PFSK-1 (cell line): ENCODE results near the gene SCN5A.

Experiments used
- FOXP2 ChIP-seq: optimal IDR thresholded peaks from 2 replicates; pipeline ENCODE3; 2011; ENCODE audit warnings: borderline replicate concordance, control low read depth, inconsistent platforms; ENCODE audit not compliant: insufficient read depth; ENCODE audit errors: extremely low read length, extremely low read depth
- POLR2AphosphoS5 ChIP-seq: IDR thresholded peaks from 2 replicates; pipeline ENCODE4 v1.6.1; 2012; ENCODE audit warnings: low read depth, mild to moderate bottlenecking, control low read depth, low read length, moderate library complexity
- SIN3A ChIP-seq: IDR thresholded peaks from 2 replicates; pipeline ENCODE4 v1.6.1; 2012; ENCODE audit warnings: mild to moderate bottlenecking, low read length, moderate library complexity, borderline replicate concordance; ENCODE audit not compliant: insufficient read depth
- TAF1 ChIP-seq: IDR thresholded peaks from 2 replicates; pipeline ENCODE4 v1.6.1; 2012; ENCODE audit warnings: low read length, control low read depth, borderline replicate concordance; ENCODE audit not compliant: insufficient read depth
- TF ChIP-seq, protein P1 (sequence below), 2 experiments: IDR thresholded peaks; 2 replicates each; pipeline versions ENCODE4 v1.6.1 to v1.8.0; 2011 to 2012; ENCODE audit warnings: low read depth in 2 of 2, low read length in 2 of 2, control low read depth in 1 of 2, inconsistent platforms in 1 of 2, mild to moderate bottlenecking in 1 of 2, moderate library complexity in 1 of 2; ENCODE audit not compliant: insufficient read depth in 1 of 2

The SCN5A gene

DNA sequence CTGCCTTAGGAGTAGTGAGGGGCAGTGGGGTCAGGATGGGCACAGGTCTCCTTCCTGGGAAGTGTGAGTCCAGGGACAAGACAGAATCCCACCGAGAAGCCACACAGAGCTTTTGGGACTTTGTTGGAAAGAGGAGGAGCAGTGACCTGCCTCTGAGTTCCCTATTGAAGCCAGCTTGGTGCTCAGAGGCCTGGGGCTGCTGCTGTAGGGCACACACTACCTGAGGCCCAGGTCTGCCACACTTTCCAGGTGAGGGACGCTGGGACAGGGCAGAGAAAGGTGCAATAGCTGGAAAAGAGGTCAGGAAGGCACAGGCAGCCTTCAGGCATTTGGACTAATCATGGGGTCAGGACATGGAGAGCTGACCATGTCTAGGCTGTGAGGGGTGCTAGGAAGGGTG lies 67.7 kb downstream of the SCN5A start:
- TF ChIP-seq POLR2AphosphoS5 (no peak), SIN3A (no peak), FOXP2 (no peak), TAF1 (no peak)
- TF ChIP-seq, protein P1, sequence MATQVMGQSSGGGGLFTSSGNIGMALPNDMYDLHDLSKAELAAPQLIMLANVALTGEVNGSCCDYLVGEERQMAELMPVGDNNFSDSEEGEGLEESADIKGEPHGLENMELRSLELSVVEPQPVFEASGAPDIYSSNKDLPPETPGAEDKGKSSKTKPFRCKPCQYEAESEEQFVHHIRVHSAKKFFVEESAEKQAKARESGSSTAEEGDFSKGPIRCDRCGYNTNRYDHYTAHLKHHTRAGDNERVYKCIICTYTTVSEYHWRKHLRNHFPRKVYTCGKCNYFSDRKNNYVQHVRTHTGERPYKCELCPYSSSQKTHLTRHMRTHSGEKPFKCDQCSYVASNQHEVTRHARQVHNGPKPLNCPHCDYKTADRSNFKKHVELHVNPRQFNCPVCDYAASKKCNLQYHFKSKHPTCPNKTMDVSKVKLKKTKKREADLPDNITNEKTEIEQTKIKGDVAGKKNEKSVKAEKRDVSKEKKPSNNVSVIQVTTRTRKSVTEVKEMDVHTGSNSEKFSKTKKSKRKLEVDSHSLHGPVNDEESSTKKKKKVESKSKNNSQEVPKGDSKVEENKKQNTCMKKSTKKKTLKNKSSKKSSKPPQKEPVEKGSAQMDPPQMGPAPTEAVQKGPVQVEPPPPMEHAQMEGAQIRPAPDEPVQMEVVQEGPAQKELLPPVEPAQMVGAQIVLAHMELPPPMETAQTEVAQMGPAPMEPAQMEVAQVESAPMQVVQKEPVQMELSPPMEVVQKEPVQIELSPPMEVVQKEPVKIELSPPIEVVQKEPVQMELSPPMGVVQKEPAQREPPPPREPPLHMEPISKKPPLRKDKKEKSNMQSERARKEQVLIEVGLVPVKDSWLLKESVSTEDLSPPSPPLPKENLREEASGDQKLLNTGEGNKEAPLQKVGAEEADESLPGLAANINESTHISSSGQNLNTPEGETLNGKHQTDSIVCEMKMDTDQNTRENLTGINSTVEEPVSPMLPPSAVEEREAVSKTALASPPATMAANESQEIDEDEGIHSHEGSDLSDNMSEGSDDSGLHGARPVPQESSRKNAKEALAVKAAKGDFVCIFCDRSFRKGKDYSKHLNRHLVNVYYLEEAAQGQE (IDR thresholded peaks at IDR 0.05; ENCODE audit: insufficient read depth in 1 of 2, low read depth in 2 of 2, low read length in 2 of 2) = no peak

DNA sequence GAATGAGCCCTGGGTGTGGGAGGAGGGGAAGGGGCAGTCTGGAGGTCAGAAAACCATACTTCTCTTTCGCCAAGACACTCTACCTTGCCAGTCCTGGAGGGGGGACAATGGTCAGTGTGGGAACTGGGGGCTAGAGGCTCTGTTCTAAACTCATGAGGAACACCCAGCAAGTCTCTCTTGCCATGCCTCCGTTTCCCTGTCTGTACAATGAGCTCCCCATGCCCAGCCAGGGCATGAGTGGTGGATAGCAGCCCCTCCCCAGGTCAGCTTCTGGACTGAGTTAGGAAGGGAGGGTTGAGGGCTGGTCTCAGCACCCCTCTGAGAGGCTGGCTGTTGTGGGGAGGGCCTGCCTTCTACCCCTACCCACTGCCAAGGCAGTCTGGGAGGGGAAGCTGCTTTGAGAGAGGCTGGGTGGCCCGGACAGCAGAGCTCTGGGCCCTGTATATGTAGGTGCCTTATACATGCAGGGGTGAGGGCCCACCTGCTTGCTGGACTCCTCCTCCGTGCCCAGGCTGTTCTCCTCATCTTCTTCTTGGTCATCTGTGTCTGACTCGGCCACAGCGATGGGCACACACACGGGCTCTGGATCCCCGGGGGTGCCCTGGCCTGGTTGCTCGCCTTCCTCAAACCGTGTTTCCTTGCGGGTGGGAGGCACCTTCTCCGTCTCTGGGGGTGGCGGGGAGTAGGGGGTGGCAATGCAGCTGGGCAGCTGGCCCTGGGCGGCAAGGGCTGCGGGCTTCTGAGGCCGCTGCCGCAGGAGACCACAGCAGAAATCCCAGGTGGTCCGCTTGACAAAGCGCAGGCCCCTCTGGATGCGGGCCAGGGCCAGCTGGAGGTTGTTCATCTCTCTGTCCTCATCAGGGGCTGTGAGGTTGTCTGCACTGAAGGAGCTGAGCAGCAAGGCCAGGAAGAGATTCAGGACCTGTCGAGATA lies 68.8 kb downstream of the SCN5A start:
- no peak for TF ChIP-seq FOXP2
- no peak for TF ChIP-seq TAF1
- no peak for TF ChIP-seq POLR2AphosphoS5
- TF ChIP-seq, protein P1 (IDR thresholded peaks at IDR 0.05; ENCODE audit: insufficient read depth in 1 of 2, low read depth in 2 of 2, low read length in 2 of 2) = no peak
- no peak for TF ChIP-seq SIN3A

DNA sequence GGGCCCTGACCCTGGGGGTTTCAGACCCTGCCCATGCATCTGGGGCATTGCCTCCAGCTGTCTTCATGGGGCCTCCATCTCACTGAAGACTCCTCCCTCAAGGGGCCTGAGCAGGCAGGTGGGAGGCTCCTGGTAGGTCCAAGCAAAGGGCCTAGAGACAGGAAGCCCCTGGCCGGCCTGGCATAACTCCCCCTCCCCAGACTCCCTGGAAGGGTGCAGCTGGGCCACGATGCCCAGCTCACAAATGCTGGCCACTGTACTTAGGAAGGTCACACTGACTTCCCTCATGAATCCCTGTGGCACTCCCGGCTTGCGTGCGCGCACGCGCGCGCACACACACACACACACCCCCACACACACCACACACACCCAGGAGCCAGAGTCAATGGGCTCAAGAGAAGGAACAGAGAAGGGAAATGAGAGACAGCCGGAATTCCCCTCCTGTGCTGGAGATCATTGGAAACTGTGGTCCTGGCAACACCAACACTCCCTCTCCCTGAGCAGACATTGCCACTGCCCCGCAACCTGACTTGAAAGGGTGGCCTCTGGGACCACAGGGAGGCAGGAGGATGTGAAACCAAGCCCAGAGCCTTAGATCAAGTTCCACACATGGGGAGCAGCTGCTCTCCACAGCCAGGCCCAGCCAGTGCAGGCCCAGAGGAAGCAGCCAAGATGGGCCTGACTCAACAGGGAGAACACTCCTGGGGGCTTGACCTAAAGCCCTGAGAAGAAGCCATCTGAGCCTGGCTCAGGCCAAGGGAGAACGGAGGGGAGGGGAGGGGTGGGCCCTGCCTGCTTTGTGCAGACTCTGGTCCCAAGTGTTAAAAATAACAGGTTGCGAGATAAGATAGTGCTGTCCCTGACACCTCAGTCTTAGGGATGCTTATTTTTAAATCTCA lies 69.7 kb downstream of the SCN5A start:
- TF ChIP-seq, protein P1 (IDR thresholded peaks at IDR 0.05; ENCODE audit: insufficient read depth in 1 of 2, low read depth in 2 of 2, low read length in 2 of 2) = no peak

DNA sequence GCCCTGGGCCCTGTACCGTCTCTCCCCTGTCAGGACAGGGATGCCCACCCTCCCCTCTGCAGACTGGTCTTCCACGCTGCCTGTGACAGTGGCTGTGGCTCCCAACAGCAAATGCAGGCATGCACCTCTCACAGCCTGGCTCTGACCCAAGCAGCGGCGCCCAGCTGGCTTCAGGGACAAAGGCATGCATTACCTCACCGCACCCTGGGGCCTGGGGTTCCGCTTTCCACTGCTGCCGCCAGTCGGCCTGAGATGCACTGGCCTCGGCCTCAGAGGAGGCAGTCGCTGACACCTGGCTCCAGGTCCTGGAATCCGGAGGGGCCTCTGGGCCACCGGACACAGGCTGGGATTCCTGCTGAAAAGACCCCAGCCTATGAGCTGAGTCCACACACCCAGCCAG lies 70.3 kb downstream of the SCN5A start:
- TF ChIP-seq FOXP2 = no peak

DNA sequence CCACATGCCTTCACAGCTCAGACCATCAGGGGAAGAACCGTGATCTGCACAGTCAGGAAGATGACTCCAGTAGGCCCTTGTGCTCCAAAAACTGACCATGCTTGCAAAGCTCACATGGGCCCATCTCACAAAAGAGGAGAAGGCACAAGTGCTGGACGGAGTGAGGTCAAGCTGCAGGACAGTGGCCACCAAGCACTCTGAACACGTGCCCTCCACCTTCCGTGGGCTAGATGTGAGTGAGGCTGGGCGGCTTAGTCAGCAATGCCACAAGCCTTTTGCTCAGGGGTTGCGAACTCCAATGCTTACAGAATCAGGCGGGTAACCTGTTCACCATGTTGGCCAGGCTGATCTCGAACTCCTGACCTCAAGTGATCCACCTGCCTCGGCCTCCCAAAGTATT lies 70.9 kb downstream of the SCN5A start:
- no peak for TF ChIP-seq TAF1
- TF ChIP-seq, protein P1 (IDR thresholded peaks at IDR 0.05; ENCODE audit: insufficient read depth in 1 of 2, low read depth in 2 of 2, low read length in 2 of 2) = no peak
